ENCODE measurements around the gene SLC22A13.
"Not testable (repeated sequence)": the region's sequence is repeated elsewhere in the genome, so short reads cannot be mapped to it uniquely, and the experiment has no call there.

Gene SLC22A13

DNA sequence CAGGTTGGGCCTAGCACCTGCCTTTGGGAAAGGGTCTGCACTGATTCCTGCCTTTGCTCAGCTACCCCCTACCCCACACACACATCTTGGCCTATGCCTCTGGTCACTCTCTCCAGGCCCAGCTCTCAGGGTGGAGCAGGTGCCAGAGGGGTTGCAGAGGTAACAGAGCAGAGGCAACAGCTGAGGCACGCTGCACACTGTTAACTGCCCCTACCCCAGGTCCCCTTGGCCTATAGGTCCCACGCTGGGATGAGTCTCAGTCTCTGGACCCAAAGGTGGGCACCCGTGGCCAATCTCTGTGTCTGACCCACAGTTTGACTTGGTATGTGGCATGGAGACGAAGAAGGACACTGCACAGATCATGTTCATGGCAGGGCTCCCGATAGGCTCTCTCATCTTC lies 41.3 kb downstream of the SLC22A13 start:
- DNase-seq (ENCODE audit: low spot score), result no peak

DNA sequence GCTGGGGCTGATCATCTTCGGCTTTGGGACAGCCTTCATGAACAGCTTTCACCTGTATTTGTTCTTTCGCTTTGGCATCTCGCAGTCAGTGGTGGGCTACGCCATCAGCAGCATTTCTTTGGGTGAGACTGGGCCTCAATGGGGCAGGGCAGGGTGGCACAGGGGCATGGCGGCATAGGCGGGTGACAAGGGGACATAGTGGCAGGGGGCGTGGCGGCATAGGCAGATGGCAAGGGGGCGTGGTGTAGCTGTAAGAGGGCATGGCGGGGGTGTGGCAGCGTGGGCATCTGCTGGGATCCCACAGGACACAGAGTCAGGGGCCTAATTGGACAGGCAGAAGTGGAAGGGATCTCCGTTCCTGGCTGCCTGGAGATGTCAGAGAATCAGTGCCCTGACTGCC lies 42.0 kb downstream of the SLC22A13 start:
- no peak for DNase-seq (ENCODE audit: low spot score)

DNA sequence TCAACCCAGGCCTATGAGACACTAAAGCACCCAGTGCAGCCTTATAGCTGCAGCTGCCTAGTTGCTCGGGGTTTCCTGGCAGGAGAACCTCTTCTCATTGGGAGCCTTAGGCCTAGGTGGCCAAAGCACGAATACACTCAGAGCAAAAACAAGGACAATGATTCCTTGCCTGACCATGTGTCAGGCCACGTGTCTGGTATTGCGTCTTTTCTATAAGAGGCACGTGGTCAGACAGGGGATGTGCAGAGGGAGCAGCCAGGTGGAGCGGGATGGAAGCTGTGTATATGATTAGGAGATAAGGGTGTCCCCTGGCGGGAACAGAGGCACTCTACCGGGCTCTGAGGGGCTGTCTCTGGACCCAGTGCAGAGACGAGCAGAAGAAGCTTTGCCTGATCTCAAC lies 42.8 kb downstream of the SLC22A13 start:
- DNase-seq (ENCODE audit: low spot score), result no peak

DNA sequence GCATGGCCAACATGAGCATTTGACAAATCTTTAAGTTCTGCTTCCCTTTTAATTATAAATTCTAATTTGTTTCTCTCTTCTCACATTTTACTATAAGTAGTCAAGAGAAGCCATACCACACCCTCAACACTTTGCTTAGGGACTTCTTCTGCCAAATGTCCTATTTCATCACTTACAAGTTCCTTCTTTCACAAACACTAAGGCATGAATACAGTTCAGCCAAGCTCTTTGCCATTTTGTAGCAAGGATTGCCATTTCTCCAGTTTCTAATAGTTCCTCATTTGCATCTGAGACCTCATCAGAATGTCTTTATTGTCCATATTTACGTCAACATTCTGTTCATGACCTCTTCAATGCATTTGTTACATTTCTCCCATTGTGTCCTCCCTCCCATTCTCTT lies 45.9 kb downstream of the SLC22A13 start:
- DNase-seq (ENCODE audit: low spot score), result no peak

DNA sequence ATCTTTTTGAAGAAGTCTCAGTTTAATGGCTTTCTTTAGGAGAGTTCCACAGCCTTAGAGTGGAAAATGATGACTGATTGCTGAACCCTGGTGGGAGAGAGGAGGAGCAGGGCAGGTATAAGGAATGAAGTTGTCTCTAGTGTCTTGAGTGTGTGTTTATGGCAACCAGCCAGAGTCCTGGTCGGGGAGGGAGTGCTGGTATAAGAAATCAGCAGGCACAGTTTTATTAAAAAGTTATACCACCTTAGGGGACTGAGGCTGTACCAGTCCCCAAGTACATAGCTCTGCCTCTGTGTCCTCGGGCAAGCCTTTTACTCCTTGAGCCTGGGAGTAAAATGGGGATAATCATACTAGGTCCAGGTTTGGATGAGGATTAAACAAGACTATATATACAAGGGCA lies 46.3 kb downstream of the SLC22A13 start:
- DNase-seq (ENCODE audit: low spot score), result no peak

DNA sequence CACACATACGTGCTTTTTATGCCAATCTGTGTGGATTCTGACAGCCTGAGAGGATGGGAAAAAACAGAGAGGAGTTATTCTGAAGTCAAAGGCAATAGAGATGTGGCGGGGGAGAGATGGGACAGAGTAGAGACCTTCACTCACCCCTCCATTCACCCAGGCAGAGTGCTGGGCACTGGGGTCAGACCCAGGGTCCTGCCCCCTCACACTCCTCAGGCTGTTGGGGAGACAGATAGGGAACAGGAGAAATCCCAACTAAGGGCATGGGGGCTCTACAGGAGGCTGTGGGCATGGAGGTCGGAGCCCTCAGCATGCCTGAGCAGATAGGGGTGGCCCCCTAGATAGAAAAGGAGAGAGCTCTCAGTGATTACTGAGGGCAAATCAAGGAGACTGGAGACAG lies 46.7 kb downstream of the SLC22A13 start:
- DNase-seq (ENCODE audit: low spot score), result no peak

DNA sequence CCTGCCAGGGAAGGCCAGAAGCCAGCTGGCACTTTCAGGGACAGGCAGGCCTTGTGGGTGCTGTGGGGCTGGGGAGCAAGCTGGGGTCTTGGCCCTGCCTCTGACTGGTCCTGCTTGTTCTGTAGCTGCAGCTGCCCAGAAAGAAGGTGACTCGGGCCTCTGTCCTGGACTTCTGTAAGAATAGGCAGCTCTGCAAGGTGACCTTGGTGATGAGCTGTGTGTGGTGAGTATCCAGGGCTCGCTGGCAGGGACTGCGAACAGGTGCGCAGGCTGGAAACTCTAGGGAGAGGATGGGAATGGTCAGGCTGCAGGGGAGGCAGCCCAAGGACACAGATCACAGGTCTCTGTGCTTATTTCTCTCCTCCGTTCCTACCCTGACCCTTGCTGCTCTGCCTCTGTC lies 47.7 kb downstream of the SLC22A13 start:
- peak; percentile 22 for DNase-seq (ENCODE audit: low spot score)

DNA sequence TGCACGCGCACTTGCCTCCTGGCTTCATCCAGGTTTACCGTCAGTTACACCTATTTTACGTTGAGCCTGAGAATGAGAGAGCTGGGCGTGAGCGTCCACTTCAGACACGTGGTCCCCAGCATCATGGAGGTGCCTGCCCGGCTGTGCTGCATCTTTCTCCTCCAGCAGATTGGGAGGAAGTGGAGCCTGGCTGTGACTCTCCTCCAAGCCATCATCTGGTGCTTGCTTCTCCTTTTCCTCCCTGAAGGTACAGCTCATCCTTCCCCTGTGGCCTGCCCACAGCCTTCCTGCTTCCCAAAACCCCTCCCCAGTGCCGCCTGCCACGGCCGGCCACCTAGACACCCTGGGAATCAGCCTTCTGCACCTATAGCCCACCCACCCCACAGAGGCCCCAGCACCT lies 48.1 kb downstream of the SLC22A13 start:
- peak; percentile 14 for DNase-seq (ENCODE audit: low spot score)

DNA sequence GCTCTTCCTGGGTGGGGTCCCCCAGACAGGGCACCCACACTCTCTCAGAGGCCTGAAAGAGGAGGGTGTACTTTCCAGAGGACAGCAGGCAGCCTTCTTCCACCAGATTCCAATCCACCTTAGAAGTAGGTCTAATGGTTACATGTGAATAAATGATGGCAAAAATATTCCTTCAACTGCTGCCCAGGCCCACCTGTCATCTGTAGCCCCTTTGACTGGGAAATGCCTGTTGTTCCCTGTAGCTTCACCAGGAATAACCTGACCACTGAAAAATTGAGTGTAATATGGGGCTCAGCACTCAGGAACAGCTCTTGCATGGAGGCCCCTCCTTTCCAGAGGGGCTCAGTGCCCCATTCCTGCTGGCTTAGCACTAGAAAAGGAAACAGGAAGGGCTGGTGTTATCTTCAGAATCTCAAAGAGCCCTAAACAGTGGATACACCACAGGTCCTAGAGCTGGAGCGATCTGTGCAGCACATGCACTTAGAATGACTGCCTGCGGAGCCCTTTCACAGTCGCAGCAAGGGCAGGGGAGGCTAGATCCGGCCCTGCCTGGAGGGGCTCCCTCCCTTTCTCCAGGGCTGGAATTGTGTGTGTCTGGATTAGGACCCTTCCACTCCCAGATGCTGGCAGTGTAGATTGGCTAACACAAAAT lies 48.6 kb downstream of the SLC22A13 start:
- DNase-seq (ENCODE audit: low spot score), result peak; percentile 17

DNA sequence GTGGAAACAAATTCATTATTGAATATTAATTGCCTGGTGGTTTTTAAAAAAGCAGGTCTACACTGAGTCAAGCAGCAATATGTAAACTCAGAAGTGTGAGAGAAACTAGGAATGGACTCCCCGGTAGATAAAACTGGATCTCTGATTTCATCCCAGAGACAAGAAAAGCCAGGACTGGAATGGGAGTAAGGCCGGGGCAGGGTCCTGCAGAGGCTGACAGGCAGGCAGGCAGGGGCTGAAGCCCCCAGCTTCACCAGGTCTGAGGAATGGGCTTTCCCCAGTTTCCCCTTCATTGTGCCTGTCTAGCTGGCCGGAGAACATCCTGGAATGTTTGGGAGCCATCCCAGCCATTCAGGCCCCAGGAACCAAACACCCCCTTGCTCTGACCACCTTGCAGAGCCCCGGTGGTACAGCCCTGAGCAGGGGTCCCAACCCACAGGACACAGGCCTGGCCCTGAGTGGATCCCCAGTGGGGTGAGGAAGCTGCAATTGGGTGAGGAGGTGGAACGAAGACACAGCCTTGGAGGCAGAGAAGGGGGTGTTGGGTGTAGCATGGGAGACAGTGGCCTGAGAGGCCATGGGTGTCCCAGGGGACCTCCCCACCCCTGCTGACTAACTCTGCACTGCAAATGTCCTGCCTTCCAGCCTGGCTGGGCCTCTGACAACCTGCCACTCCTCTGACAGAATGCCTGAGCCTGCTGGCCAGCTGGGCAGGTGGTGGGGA lies 49.3 kb downstream of the SLC22A13 start:
- DNase-seq (ENCODE audit: low spot score), result peak; percentile 18

DNA sequence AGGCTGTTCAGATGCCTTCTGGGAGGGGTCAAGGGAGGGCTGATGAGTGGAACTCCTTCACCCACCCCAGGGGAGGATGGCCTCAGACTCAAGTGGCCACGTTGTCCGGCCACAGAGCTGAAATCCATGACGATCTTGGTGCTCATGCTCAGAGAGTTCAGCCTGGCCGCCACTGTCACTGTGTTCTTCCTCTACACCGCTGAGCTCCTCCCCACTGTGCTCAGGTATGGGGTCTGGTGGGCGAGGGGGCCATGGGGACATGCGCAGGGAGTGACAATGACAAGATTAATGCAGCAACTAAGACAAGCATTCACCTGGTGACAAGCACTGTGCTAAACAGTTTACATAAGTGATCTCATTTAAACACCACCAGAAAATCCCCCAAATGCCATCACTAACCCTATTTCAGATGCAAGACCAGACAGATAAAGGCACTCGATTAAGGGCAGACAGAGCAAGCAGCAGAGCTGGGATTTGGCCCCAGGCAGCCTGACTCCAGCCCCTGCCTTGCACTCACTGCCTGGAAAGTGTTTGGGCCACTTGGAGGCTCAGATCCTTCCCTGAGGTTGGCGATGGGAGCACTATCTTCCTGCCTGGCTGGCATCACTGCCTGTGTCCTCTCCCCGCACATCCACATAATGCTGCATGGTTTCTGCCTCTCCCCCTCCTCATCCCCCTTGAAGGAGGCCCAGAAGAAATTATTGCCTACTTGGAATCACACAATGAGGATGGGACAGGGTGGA lies 50.0 kb downstream of the SLC22A13 start:
- no peak for DNase-seq (ENCODE audit: low spot score)

DNA sequence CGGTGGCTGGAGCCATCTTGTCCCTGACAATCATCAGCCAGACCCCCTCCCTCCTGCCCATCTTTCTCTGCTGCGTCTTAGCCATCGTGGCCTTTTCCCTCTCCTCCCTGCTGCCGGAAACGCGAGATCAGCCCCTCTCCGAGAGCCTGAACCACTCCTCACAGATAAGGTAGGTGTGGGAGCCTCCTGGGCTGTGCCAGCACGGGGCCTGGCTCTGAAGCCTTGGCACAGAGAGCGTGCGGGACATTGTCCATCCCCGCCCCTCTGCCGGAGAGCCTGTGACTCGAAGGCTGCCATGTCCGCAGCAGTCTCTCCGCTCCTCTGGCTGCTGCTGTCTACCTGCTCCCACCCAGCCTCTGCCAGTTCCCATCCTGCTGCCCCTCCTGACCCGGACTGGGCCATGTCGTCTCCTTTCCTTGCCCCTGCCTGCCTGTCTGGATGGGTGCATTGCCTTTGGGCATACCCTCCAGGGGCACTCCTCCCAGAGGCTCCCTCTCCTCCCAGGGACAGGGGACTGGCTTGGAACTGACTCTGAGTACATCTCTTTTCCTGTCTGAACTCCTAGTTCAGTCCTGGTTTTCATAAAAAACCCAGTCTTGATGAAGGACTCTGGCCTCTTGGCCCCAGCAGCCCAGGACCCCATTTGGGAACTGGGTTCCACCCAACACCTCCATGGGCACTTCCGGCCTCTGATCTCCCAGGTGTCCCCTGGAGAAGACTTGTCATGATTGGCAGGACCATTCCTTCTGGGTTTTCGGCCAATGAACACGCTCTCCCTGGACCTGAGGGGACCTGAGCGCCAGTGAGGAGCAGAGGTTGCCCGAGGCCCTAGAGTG lies 51.0 kb downstream of the SLC22A13 start:
- DNase-seq (ENCODE audit: low spot score), result no peak

DNA sequence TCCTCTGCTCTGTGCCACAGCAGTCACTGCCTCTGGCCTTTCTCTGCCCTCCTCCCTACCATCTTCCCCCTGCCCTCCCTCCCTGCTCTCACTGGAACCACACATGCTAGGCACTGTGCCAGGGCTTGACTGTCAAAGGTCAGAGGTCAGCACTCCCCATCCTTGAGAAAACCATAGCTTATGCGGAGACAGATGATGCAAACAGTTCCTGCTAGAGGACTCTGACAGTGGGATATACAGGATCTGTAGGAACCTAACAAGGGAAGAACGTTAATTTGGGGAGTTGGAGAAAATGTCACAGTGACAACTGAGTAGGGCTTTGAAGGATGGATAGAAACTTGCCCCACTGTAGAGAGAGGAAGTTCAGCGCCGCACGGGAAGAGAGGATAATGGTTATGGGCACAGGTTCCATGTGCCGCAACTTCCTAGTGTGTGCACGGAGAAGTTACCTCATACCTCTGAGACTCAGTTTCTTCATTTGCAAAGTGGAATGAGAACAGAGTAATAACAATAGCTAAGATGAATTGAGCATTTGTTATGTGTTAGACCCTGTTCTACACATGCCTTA lies 51.7 kb downstream of the SLC22A13 start:
- DNase-seq (ENCODE audit: low spot score), result no peak

DNA sequence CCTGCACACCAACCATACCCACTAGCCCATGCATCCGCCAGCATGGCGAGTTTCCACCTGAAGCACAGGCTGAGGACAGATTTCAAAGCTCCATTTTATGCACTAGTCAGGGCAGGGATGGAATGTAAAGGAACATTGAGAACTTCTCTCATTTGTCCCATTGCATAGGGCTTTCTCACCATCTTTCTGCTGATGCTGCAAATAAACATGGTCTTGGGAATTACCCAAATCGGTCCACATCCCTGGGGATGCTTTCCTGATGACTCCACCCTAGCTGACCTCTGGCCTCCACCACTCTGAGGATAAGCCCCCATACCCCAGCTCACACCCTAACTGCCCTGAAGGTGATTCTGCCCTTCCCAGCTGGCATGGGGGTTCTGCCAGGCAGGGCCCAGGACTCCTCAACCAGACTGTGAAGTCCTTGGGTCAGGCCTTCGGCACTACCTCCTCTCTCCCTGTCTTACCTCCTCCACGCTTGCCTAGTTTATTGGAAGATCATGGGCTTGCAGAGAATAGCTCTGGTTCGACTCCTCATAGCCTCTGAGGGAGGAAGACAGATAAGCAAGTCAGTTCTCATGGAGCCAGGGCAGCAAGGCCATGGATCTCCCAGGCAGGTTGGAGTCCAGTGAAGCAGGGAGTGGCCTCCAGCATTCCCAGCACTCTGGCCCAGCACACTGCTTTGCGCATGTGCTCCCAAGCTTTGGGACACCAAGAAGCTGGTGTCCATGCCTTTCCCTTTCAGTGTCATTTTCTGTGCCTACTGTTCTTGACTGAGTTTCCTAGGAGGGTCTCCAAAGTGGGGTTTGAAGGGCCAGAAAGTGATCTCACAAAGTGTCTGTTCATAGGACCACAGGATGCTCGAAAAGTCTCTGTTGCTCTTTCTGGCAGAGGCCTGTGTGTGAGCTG lies 53.4 kb downstream of the SLC22A13 start:
- DNase-seq (ENCODE audit: low spot score), result no peak

DNA sequence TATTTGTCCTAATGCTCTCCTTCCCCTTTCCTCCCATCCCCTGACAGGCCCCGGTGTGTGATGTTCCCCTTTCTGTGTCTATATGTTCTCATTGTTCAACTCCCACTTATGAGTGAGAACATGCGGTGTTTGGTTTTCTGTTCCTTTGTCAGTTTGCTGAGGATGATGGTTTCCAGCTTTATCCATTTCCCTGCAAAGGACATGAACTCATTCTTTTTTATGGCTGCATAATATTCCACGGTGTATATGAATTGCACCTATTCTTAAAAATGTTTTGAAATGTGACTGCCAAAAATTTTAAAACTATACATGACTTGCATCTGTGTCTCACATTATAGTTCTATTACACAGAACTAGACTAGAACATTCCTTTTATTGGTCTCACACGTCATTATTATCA lies 55.0 kb downstream of the SLC22A13 start:
- DNase-seq (ENCODE audit: low spot score), result not testable (repeated sequence)

DNA sequence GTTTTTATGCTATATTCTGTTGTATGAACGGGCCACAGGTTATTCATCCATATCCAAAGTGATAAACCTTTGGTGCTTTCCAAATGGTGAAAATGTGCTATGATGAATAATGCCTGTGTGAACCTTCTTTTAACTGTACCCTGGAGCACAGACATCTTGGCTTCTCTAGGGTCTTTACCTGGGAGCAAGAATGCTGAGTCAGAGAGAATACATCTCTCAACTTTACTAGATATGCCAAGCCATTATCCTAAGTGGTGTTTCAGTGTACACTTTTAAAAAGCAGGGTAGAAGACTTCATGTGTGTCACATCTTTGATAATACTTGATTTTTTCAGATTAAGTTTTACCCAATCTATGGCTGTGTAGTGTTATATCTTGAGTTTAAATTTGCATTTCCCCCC lies 57.4 kb downstream of the SLC22A13 start:
- no peak for DNase-seq (ENCODE audit: low spot score)

DNA sequence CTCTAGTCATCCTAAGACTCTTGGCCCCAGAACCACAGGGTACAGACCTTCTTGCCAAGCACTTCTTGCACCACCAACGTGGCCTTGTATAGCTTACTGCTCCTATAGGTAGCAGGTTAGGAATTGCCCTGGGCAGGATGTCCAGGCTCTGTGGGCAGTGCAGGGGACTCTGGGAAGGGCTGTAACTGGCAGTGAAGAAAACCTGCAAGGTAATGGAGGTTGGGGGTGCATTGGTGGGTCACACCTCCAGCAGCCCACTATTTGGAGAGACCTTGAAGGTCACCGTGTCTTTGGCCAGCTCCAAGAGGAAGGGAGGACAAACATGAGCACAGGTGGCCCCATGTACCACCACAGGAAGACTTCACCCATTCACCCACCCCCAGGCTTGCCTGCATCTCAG lies 59.6 kb downstream of the SLC22A13 start:
- DNase-seq (ENCODE audit: low spot score), result no peak

DNA sequence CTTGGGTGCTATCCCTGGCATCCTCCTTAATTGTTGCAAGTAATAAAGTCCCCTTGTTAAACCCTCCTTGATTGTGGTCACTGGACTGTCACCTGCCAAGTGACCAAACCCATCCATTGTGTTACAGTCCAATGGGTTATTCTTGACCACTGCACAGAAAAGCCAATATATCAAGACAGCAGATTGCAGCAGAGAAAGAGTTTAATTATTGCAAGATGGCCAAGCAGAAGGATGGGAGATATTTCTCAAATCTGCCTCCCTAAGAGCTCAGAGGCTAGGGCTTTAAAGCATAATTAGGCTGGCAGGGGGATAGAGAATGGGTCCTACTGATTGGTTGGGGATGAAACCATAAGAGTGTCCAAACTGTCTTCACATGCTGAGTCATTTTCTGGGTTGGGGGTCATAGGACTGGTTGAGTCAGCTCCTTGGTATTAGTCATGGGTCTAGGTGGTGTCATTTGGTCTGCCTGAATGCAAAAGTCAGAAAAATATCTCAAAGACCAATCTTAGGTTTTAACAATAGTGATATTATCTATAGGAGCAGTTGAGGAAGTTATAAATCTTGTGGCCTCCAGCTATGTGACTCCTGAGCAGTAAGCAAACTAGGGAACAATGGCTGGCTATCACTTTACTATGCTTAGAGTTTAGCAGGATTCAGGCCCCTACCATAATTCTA lies 61.9 kb downstream of the SLC22A13 start:
- no peak for DNase-seq (ENCODE audit: low spot score)

Data from D341Med (cell line).